Caco-2 (cell line): ENCODE data around the gene SLC9C1. TPM values are rescaled to one million over a fixed set of nuclear protein-coding genes. Genes with fewer than 3 reads are reported as not detected.

Experiments
- BruUV-seq: library from RNA; stranded (reverse); fragments of 400-500 nt; replicated peaks from 2 replicates; lab custom pipeline; 2021; lab: Mats Ljungman, UMichigan
- CTCF ChIA-PET: fragments of 300-600 bp; sonication (Branson Sonifier 250); formaldehyde crosslinking; loops from one replicate; lab custom pipeline; 2022; ENCODE audit warnings: antibody characterized with exemption; lab: Charles Lee
- POLR2A ChIA-PET: fragments of 300-600 bp; sonication (Branson Sonifier 250); formaldehyde crosslinking; loops from one replicate; lab custom pipeline; 2022; ENCODE audit warnings: antibody characterized with exemption; lab: Charles Lee
- DNase-seq, 2 experiments: peaks; one replicate each; pipeline versions ENCODE4 v3.0.0 to v3.0.0-alpha.2; 2020 to 2022
- H3K27me3 ChIP-seq: replicated peaks from 2 replicates; pipeline ENCODE4 v1.6.0; 2011; ENCODE audit warnings: low read length; ENCODE audit not compliant: control insufficient read depth, insufficient read depth
- H3K36me3 ChIP-seq: 2 replicates; pipeline ENCODE4 v1.5.1; 2011; ENCODE audit warnings: low read length; ENCODE audit not compliant: control insufficient read depth, insufficient read depth
- H3K4me1 ChIP-seq: fragments of 250-450 bp; sonication (Bioruptor Pico); 2 replicates; pipeline ENCODE4 v1.5.1; 2020; ENCODE audit warnings: mild to moderate bottlenecking
- H3K4me3 ChIP-seq: 2 replicates; pipeline ENCODE4 v1.5.1; 2011; ENCODE audit warnings: low read depth, mild to moderate bottlenecking, control low read depth, low read length
- H3K9me3 ChIP-seq: fragments of 250-450 bp; sonication (Bioruptor Pico); 2 replicates; pipeline ENCODE4 v1.5.1; 2020; ENCODE audit warnings: mild to moderate bottlenecking, moderate library complexity
- H3K27ac Mint-ChIP-seq: one replicate; pipeline ENCODE4 v1.8.0; 2022; ENCODE audit warnings: mixed read lengths; ENCODE audit not compliant: unreplicated experiment
- H3K27me3 Mint-ChIP-seq: one replicate; pipeline ENCODE4 v1.8.0; 2022; ENCODE audit warnings: mixed read lengths; ENCODE audit not compliant: insufficient read depth, unreplicated experiment
- H3K36me3 Mint-ChIP-seq: one replicate; pipeline ENCODE4 v1.8.0; 2022; ENCODE audit warnings: mild to moderate bottlenecking, mixed read lengths; ENCODE audit not compliant: insufficient read depth, unreplicated experiment
- H3K4me1 Mint-ChIP-seq: one replicate; pipeline ENCODE4 v1.8.0; 2022; ENCODE audit warnings: low read depth, mixed read lengths; ENCODE audit not compliant: unreplicated experiment
- H3K4me3 Mint-ChIP-seq: one replicate; pipeline ENCODE4 v1.8.0; 2022; ENCODE audit warnings: mild to moderate bottlenecking, moderate library complexity, mixed read lengths; ENCODE audit not compliant: unreplicated experiment
- H3K9me3 Mint-ChIP-seq: one replicate; pipeline ENCODE4 v1.8.0; 2022; ENCODE audit warnings: mixed read lengths; ENCODE audit not compliant: unreplicated experiment
- intact Hi-C: fragments of 100-400 bp; cut with micrococcal nuclease; formaldehyde crosslinking; loops from one replicate; pipeline ENCODE4 v1.10.0; 2022; ENCODE audit not compliant: unreplicated experiment
- total RNA-seq: library from RNA; stranded (reverse); gene quantifications from 2 replicates; pipeline ENCODE4 v1.2.3, GENCODE V29; 2022
- TF ChIP-seq, protein P1 (sequence below), 2 experiments: fragments of 200-600 bp in 1 of 2; IDR thresholded peaks; 1 replicate in 1 of 2; 2 replicates in 1 of 2; pipeline versions ENCODE4 v1.5.1 to v1.8.0; 2011 to 2022; ENCODE audit warnings: antibody characterized with exemption in 1 of 2, control low read depth in 1 of 2, inconsistent platforms in 1 of 2, low read depth in 1 of 2, low read length in 1 of 2, mild to moderate bottlenecking in 1 of 2, moderate library complexity in 1 of 2; ENCODE audit not compliant: insufficient read depth in 1 of 2, severe bottlenecking in 1 of 2, unreplicated experiment in 1 of 2

The SLC9C1 gene
- total RNA-seq, 1 experiment from 2014 or later, result not detected

DNA sequence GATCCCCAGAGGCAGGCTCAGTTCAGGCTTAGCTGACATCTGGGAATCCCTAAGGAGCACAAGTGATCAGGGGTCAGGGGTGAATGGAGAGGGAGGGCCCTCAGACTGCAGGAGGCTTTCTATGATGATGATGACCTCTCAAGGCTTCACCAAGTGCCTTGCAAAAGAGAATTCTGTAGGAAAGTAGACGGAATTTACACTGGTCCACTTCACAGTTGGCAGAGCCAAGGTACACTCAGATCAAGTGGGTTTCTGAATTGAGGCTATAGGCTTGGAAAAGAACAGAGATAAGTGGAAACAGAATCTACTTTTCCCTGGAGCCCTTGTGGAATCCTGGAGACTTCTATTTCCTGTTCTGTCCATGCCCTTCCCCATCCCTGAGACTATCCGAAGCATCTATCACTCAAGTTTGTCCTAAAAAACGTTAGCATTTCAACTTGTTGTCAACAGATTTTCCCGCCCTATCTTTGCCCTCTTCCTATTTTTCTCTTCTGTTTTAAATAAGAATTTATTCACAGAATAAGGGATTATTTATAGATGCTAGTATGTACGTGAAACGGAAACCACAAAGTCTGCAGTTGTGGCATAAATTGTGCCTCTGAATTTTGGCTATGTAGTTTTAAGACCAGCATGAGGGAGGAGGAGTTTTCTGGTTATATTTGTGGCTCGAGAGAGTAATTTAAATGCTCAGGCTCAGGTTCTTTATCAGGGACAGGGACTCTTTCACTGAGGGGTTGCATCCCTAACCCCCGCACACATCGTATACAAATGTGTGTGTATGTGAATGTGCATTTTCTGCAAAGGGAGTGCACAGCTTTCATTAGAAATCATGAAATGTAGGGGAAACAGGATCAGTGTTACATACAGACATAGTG lies 173.8 kb downstream of the SLC9C1 start:
- BruUV-seq, result no TSS peak
- H3K9me3 Mint-ChIP-seq, result no peaks in the 10 kb centered on the region

DNA sequence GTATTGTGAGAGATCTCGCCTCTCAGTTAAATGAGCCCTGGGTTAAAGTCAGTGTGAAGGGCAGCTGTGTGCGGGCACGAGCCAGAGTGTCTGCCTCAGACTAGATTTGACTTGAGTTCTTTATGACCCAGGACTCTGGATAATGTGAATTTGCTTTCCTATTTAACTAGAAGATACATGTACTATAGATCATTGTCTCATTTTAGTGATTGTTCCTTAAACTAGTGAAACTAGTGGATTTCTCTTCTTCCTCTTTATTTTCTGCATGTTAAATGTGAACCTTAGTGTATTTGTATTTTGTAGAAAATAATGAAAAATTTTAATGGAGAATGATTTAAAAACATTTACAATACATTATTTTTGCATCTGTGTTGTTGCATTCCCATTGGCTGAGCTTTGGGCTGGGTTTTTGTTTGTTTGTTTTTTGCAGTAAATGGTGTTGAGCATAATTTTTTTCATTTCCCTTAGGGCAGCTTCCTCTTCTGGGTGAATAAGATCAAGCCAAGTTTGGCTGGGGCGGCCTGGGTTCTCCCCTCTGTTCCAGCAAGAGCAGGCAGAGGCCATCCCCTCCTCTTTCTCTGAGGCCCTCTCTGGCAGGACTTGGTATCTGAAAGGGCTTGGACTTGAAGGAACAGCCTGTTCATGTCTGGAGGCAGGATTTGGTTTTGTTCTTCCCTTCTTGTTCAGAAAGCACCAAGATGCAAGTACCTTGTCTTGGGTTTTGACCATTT lies 176.0 kb downstream of the SLC9C1 start:
- H3K4me3 ChIP-seq, result no peak overlapping the region
- intact Hi-C loops, result no loop called here
- TF ChIP-seq, protein P1, sequence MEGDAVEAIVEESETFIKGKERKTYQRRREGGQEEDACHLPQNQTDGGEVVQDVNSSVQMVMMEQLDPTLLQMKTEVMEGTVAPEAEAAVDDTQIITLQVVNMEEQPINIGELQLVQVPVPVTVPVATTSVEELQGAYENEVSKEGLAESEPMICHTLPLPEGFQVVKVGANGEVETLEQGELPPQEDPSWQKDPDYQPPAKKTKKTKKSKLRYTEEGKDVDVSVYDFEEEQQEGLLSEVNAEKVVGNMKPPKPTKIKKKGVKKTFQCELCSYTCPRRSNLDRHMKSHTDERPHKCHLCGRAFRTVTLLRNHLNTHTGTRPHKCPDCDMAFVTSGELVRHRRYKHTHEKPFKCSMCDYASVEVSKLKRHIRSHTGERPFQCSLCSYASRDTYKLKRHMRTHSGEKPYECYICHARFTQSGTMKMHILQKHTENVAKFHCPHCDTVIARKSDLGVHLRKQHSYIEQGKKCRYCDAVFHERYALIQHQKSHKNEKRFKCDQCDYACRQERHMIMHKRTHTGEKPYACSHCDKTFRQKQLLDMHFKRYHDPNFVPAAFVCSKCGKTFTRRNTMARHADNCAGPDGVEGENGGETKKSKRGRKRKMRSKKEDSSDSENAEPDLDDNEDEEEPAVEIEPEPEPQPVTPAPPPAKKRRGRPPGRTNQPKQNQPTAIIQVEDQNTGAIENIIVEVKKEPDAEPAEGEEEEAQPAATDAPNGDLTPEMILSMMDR (IDR thresholded peaks at IDR 0.05; ENCODE audit: insufficient read depth in 1 of 2, low read depth in 1 of 2, low read length in 1 of 2, severe bottlenecking in 1 of 2, unreplicated experiment in 1 of 2), result no peak
- ChIA-PET CTCF (no interaction called here), POLR2A (no interaction called here)
- Mint-ChIP-seq H3K9me3 (no peaks in the 10 kb centered on the region), H3K27ac (no peak overlapping the region), H3K4me3 (no peak overlapping the region), H3K4me1 (peaks cover 7% of the 10 kb centered on the region), H3K27me3 (no peaks in the 10 kb centered on the region), H3K36me3 (peaks cover 84% of the 10 kb centered on the region)
- H3K4me1 ChIP-seq, result peaks cover 7% of the 10 kb centered on the region; the same call in 1 of the 2 replicates
- peaks cover 6% of the 10 kb centered on the region for H3K36me3 ChIP-seq
- no peak for DNase-seq
- no peaks in the 10 kb centered on the region for H3K27me3 ChIP-seq
- BruUV-seq, result no TSS peak
- no peaks in the 10 kb centered on the region for H3K9me3 ChIP-seq

More for the DNA sequence above, 173.8 kb downstream of the SLC9C1 start:
- ChIA-PET CTCF (no interaction called here), POLR2A (no interaction called here)
- no peak for DNase-seq
- Histone ChIP-seq H3K9me3 (no peaks in the 10 kb centered on the region), H3K27me3 (no peaks in the 10 kb centered on the region), H3K36me3 (peaks cover 3% of the 10 kb centered on the region; the same call in 1 of the 2 replicates), H3K4me1 (peaks cover 7% of the 10 kb centered on the region; the same call in 1 of the 2 replicates), H3K4me3 (no peak overlapping the region)
- Mint-ChIP-seq H3K36me3 (peaks cover 71% of the 10 kb centered on the region), H3K27me3 (no peaks in the 10 kb centered on the region), H3K27ac (no peak overlapping the region), H3K4me1 (peaks cover 5% of the 10 kb centered on the region), H3K4me3 (no peak overlapping the region)
- TF ChIP-seq, protein P1 (IDR thresholded peaks at IDR 0.05; ENCODE audit: insufficient read depth in 1 of 2, low read depth in 1 of 2, low read length in 1 of 2, severe bottlenecking in 1 of 2, unreplicated experiment in 1 of 2), result no peak
- intact Hi-C loops, result no loop called here

GRCh38 chr3:112117415-112117814 lies 176.6 kb downstream of the SLC9C1 start:
- no peak overlapping the region for H3K4me3 ChIP-seq
- Mint-ChIP-seq H3K4me1 (peaks cover 7% of the 10 kb centered on the region), H3K36me3 (peaks cover 86% of the 10 kb centered on the region), H3K27ac (no peak overlapping the region), H3K9me3 (no peaks in the 10 kb centered on the region), H3K27me3 (no peaks in the 10 kb centered on the region), H3K4me3 (no peak overlapping the region)
- peaks cover 7% of the 10 kb centered on the region for H3K36me3 ChIP-seq
- TF ChIP-seq, protein P1 (IDR thresholded peaks at IDR 0.05; ENCODE audit: insufficient read depth in 1 of 2, low read depth in 1 of 2, low read length in 1 of 2, severe bottlenecking in 1 of 2, unreplicated experiment in 1 of 2), result no peak
- CTCF ChIA-PET, result no interaction called here
- peaks cover 7% of the 10 kb centered on the region; the same call in 1 of the 2 replicates for H3K4me1 ChIP-seq
- H3K27me3 ChIP-seq, result no peaks in the 10 kb centered on the region
- DNase-seq, result no peak
- POLR2A ChIA-PET, result no interaction called here
- no peaks in the 10 kb centered on the region for H3K9me3 ChIP-seq
- intact Hi-C loops, result no loop called here
- no TSS peak for BruUV-seq
